ENCODE results near the gene PVR.

GRCh38 chr19:44643605-44644401 lies at the start of gene PVR:
- TF ChIP-seq, protein P1, sequence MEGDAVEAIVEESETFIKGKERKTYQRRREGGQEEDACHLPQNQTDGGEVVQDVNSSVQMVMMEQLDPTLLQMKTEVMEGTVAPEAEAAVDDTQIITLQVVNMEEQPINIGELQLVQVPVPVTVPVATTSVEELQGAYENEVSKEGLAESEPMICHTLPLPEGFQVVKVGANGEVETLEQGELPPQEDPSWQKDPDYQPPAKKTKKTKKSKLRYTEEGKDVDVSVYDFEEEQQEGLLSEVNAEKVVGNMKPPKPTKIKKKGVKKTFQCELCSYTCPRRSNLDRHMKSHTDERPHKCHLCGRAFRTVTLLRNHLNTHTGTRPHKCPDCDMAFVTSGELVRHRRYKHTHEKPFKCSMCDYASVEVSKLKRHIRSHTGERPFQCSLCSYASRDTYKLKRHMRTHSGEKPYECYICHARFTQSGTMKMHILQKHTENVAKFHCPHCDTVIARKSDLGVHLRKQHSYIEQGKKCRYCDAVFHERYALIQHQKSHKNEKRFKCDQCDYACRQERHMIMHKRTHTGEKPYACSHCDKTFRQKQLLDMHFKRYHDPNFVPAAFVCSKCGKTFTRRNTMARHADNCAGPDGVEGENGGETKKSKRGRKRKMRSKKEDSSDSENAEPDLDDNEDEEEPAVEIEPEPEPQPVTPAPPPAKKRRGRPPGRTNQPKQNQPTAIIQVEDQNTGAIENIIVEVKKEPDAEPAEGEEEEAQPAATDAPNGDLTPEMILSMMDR (conservative IDR thresholded peaks at IDR 0.05): no peak
- TF ChIP-seq EZH2 (IDR thresholded peaks at IDR 0.05; ENCODE audit: low read depth): no peak
